Cardiac fibroblast (primary cell): ENCODE results near the gene AGGF1.
A peak's percentile ranks its signal among the peaks of the same experiment; 100 is the strongest.

Experiments
- DNase-seq, 2 donors: peaks; one replicate each; pipeline versions ENCODE4 v3.0.0 to v3.0.0-alpha.2; 2010; ENCODE audit warnings: low read depth in 2 of 2
- H3K4me3 ChIP-seq, 2 donors: replicated peaks in 1 of 2; 1 replicate in 1 of 2; 2 replicates in 1 of 2; pipeline ENCODE4 v1.5.1; 2011; ENCODE audit warnings: low read depth in 2 of 2, low read length in 2 of 2, mild to moderate bottlenecking in 2 of 2, moderate library complexity in 1 of 2
- TF ChIP-seq, protein P1 (sequence below): IDR thresholded peaks from one replicate; pipeline ENCODE4 v1.5.1; 2011; ENCODE audit warnings: low read depth, mild to moderate bottlenecking, low read length, inconsistent platforms

AGGF1 gene, protein sequence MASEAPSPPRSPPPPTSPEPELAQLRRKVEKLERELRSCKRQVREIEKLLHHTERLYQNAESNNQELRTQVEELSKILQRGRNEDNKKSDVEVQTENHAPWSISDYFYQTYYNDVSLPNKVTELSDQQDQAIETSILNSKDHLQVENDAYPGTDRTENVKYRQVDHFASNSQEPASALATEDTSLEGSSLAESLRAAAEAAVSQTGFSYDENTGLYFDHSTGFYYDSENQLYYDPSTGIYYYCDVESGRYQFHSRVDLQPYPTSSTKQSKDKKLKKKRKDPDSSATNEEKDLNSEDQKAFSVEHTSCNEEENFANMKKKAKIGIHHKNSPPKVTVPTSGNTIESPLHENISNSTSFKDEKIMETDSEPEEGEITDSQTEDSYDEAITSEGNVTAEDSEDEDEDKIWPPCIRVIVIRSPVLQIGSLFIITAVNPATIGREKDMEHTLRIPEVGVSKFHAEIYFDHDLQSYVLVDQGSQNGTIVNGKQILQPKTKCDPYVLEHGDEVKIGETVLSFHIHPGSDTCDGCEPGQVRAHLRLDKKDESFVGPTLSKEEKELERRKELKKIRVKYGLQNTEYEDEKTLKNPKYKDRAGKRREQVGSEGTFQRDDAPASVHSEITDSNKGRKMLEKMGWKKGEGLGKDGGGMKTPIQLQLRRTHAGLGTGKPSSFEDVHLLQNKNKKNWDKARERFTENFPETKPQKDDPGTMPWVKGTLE

GRCh38 chr5:77030097-77031071 lies at the start of gene AGGF1:
TSS of gene AGGF1 (plus strand) at chr5:77030404. CDS start at chr5:77030767, 363 bp downstream.
- H3K4me3 ChIP-seq = peak within 1 kb of the TSS; percentile 87 to 95
- TF ChIP-seq, protein P1, sequence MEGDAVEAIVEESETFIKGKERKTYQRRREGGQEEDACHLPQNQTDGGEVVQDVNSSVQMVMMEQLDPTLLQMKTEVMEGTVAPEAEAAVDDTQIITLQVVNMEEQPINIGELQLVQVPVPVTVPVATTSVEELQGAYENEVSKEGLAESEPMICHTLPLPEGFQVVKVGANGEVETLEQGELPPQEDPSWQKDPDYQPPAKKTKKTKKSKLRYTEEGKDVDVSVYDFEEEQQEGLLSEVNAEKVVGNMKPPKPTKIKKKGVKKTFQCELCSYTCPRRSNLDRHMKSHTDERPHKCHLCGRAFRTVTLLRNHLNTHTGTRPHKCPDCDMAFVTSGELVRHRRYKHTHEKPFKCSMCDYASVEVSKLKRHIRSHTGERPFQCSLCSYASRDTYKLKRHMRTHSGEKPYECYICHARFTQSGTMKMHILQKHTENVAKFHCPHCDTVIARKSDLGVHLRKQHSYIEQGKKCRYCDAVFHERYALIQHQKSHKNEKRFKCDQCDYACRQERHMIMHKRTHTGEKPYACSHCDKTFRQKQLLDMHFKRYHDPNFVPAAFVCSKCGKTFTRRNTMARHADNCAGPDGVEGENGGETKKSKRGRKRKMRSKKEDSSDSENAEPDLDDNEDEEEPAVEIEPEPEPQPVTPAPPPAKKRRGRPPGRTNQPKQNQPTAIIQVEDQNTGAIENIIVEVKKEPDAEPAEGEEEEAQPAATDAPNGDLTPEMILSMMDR = no peak
- peak; percentile 95 for DNase-seq

DNA sequence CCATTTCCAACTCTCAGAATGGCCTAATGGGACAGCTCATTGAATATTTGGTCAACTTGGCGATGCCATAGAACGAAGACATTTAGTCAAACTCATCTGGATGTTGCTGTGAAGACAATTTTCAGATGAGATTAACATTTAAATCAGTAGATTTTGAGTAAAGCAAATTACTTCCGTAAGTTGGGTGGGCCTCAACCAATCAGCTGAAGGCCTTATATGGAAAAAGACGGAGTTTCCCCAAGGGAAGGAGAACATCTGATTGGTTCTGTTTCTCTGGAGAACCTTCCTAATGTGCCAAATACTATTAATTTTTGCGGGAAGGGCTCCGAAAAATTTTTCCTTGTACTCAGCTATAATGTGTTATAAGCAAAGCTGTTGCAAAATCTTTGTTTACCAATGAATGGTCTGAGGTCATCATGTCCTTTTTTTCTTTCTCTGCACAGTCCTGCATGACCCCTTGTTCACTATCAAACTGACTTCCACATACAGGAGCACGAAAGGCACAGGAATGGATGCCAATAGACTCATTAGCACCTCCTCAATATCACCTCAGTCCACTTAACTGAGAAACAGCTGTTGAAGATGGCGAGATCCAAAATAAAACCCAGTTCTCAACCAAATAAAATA lies 49.6 kb upstream of the AGGF1 start:
- H3K4me3 ChIP-seq = no peak overlapping the region
- TF ChIP-seq, protein P1 = no peak
- DNase-seq = no peak

GRCh38 chr5:76982450-76982849 lies 47.8 kb upstream of the AGGF1 start:
- H3K4me3 ChIP-seq = no peak overlapping the region
- DNase-seq = no peak

GRCh38 chr5:76983468-76983867 lies 46.7 kb upstream of the AGGF1 start:
- peak; percentile 54 to 57 for DNase-seq
- TF ChIP-seq, protein P1 = no peak
- H3K4me3 ChIP-seq = no peak overlapping the region

More at GRCh38 chr5:76982450-76982849, 47.8 kb upstream of the AGGF1 start:
- TF ChIP-seq, protein P1 = no peak

DNA sequence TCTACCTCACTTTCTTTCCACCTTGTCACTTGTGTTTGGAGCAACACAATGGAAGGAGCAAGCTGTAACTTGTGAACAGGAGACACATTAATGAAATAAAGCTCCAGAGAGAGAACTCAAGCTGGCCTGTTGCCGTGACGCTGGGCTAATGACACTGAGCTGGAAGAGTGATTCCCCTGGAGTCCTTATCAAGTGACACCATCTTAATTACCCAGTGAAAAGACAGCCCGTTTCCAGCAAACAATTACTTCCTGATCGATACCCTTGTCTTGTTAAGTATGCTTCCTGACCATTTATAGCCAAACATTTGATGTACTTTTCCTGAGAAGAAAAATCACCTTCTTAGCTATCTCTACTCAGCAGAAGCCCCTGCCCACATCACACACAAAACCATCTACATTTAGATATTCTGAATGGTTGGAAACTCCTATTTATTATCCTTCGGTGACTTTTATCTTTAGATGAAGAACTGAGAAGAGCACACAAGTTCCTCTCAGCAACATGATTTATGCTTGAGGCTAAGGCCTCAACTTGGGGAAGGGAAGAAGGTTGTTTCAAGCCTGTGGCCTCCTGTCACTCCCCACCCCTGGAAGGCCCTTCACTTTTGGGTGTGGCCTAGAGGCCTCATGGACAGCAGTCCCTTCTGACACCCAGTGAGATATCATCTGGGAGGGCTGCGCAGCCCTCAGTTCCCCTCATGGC lies 43.2 kb upstream of the AGGF1 start:
- DNase-seq = no peak
- TF ChIP-seq, protein P1 = no peak
- no peak overlapping the region for H3K4me3 ChIP-seq
